ENCODE data around the gene HIRIP3. TPM values are rescaled to one million over a fixed set of nuclear protein-coding genes. Genes with fewer than 3 reads are reported as not detected.

HIRIP3 gene
- total and polyA plus RNA-seq, 2 of the 8 experiments (the other 6 are each of a cell fraction or from before 2014, with no cell fraction given), result 11.9 to 18.5 TPM

- TF ChIP-seq, protein P1, sequence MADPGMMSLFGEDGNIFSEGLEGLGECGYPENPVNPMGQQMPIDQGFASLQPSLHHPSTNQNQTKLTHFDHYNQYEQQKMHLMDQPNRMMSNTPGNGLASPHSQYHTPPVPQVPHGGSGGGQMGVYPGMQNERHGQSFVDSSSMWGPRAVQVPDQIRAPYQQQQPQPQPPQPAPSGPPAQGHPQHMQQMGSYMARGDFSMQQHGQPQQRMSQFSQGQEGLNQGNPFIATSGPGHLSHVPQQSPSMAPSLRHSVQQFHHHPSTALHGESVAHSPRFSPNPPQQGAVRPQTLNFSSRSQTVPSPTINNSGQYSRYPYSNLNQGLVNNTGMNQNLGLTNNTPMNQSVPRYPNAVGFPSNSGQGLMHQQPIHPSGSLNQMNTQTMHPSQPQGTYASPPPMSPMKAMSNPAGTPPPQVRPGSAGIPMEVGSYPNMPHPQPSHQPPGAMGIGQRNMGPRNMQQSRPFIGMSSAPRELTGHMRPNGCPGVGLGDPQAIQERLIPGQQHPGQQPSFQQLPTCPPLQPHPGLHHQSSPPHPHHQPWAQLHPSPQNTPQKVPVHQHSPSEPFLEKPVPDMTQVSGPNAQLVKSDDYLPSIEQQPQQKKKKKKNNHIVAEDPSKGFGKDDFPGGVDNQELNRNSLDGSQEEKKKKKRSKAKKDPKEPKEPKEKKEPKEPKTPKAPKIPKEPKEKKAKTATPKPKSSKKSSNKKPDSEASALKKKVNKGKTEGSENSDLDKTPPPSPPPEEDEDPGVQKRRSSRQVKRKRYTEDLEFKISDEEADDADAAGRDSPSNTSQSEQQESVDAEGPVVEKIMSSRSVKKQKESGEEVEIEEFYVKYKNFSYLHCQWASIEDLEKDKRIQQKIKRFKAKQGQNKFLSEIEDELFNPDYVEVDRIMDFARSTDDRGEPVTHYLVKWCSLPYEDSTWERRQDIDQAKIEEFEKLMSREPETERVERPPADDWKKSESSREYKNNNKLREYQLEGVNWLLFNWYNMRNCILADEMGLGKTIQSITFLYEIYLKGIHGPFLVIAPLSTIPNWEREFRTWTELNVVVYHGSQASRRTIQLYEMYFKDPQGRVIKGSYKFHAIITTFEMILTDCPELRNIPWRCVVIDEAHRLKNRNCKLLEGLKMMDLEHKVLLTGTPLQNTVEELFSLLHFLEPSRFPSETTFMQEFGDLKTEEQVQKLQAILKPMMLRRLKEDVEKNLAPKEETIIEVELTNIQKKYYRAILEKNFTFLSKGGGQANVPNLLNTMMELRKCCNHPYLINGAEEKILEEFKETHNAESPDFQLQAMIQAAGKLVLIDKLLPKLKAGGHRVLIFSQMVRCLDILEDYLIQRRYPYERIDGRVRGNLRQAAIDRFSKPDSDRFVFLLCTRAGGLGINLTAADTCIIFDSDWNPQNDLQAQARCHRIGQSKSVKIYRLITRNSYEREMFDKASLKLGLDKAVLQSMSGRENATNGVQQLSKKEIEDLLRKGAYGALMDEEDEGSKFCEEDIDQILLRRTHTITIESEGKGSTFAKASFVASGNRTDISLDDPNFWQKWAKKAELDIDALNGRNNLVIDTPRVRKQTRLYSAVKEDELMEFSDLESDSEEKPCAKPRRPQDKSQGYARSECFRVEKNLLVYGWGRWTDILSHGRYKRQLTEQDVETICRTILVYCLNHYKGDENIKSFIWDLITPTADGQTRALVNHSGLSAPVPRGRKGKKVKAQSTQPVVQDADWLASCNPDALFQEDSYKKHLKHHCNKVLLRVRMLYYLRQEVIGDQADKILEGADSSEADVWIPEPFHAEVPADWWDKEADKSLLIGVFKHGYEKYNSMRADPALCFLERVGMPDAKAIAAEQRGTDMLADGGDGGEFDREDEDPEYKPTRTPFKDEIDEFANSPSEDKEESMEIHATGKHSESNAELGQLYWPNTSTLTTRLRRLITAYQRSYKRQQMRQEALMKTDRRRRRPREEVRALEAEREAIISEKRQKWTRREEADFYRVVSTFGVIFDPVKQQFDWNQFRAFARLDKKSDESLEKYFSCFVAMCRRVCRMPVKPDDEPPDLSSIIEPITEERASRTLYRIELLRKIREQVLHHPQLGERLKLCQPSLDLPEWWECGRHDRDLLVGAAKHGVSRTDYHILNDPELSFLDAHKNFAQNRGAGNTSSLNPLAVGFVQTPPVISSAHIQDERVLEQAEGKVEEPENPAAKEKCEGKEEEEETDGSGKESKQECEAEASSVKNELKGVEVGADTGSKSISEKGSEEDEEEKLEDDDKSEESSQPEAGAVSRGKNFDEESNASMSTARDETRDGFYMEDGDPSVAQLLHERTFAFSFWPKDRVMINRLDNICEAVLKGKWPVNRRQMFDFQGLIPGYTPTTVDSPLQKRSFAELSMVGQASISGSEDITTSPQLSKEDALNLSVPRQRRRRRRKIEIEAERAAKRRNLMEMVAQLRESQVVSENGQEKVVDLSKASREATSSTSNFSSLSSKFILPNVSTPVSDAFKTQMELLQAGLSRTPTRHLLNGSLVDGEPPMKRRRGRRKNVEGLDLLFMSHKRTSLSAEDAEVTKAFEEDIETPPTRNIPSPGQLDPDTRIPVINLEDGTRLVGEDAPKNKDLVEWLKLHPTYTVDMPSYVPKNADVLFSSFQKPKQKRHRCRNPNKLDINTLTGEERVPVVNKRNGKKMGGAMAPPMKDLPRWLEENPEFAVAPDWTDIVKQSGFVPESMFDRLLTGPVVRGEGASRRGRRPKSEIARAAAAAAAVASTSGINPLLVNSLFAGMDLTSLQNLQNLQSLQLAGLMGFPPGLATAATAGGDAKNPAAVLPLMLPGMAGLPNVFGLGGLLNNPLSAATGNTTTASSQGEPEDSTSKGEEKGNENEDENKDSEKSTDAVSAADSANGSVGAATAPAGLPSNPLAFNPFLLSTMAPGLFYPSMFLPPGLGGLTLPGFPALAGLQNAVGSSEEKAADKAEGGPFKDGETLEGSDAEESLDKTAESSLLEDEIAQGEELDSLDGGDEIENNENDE (IDR thresholded peaks at IDR 0.05; ENCODE audit: insufficient replicate concordance, low read length), result no peak
- TF ChIP-seq YY1 (IDR thresholded peaks at IDR 0.05; ENCODE audit: low read depth, low read length), result no peak
- no peak for TF ChIP-seq CREB1 (IDR thresholded peaks at IDR 0.05)
- TF ChIP-seq EGR1 (IDR thresholded peaks at IDR 0.05; ENCODE audit: borderline replicate concordance, low read depth, low read length), result no peak
- TF ChIP-seq BACH1 (IDR thresholded peaks at IDR 0.05; ENCODE audit: low read length), result no peak
- TF ChIP-seq RAD21 (IDR thresholded peaks at IDR 0.05 in 1 of 2, conservative IDR thresholded peaks at IDR 0.05 in 1 of 2; ENCODE audit: low read depth in 2 of 2, low read length in 2 of 2), result no peak
- TF ChIP-seq KDM4A (IDR thresholded peaks at IDR 0.05; ENCODE audit: low read depth, low read length, severe bottlenecking), result no peak
Observed at GRCh38 chr16:30003670-30004423, 8.4 kb upstream of the HIRIP3 start (continued).
